DND-41 (cell line): Measurements from ENCODE around the gene ARF4.

ENCODE experiments used
- ATAC-seq: fragments of 200-7000 bp; cut with Tn5 transposase; 3 replicates; pipeline ENCODE4 v1.9.1; 2021; ENCODE audit warnings: low read depth; ENCODE audit not compliant: insufficient read depth
- DNase-seq: peaks from one replicate; pipeline ENCODE4 v3.0.0-alpha.2; 2020
- H2AFZ ChIP-seq: 2 replicates; pipeline ENCODE4 v1.6.0; 2012; ENCODE audit warnings: low read depth, low read length
- H3K27ac ChIP-seq: 2 replicates; pipeline ENCODE4 v1.5.1; 2012; ENCODE audit warnings: low read length, inconsistent platforms
- H3K27me3 ChIP-seq: fragments of 200-600 bp; sonication (generic); 2 replicates; pipeline ENCODE4 v1.6.0; 2012; ENCODE audit warnings: low read length, mild to moderate bottlenecking, inconsistent platforms; ENCODE audit not compliant: insufficient read depth, poor library complexity
- H3K36me3 ChIP-seq: 2 replicates; pipeline ENCODE4 v1.5.1; 2012; ENCODE audit warnings: low read length, inconsistent platforms; ENCODE audit not compliant: insufficient read depth
- H3K4me1 ChIP-seq: 2 replicates; pipeline ENCODE4 v1.5.1; 2012; ENCODE audit warnings: mild to moderate bottlenecking, low read length; ENCODE audit not compliant: insufficient read depth
- H3K4me2 ChIP-seq: 2 replicates; pipeline ENCODE4 v1.6.0; 2012; ENCODE audit warnings: mild to moderate bottlenecking, moderate library complexity, low read length, inconsistent platforms; ENCODE audit not compliant: insufficient read depth
- H3K4me3 ChIP-seq, 2 experiments: fragments of 200-600 bp in 1 of 2; shearing (Covaris generic) in 1 of 2; 2 replicates each; pipeline ENCODE4 v1.5.1; 2012 to 2016; ENCODE audit warnings: inconsistent platforms in 2 of 2, low read length in 2 of 2, mild to moderate bottlenecking in 2 of 2, low read depth in 1 of 2, moderate library complexity in 1 of 2
- H3K79me2 ChIP-seq: 2 replicates; pipeline ENCODE4 v1.6.0; 2012; ENCODE audit warnings: low read length, inconsistent platforms; ENCODE audit not compliant: insufficient read depth
- H3K9ac ChIP-seq: 2 replicates; pipeline ENCODE4 v1.6.0; 2012; ENCODE audit warnings: low read depth, mild to moderate bottlenecking, inconsistent platforms, low read length, moderate library complexity
- H3K9me3 ChIP-seq: 2 replicates; pipeline ENCODE4 v1.5.1; 2012; ENCODE audit warnings: low read length, moderate library complexity, mild to moderate bottlenecking, inconsistent platforms; ENCODE audit not compliant: insufficient read depth, severe bottlenecking
- H4K20me1 ChIP-seq: 2 replicates; pipeline ENCODE4 v1.6.0; 2012; ENCODE audit warnings: low read length; ENCODE audit not compliant: insufficient read depth
- CTCF ChIP-seq: IDR thresholded peaks from 2 replicates; pipeline ENCODE4 v1.5.1; 2012; ENCODE audit warnings: borderline replicate concordance, low read length, moderate library complexity, mild to moderate bottlenecking; ENCODE audit not compliant: poor library complexity, severe bottlenecking; ENCODE audit errors: extremely low read depth
- EZH2 ChIP-seq: IDR thresholded peaks from 3 replicates; pipeline ENCODE4 v1.6.1; 2012; ENCODE audit warnings: borderline replicate concordance, low read depth, mild to moderate bottlenecking, moderate library complexity, low read length, inconsistent platforms; ENCODE audit not compliant: severe bottlenecking

ARF4 gene

DNA sequence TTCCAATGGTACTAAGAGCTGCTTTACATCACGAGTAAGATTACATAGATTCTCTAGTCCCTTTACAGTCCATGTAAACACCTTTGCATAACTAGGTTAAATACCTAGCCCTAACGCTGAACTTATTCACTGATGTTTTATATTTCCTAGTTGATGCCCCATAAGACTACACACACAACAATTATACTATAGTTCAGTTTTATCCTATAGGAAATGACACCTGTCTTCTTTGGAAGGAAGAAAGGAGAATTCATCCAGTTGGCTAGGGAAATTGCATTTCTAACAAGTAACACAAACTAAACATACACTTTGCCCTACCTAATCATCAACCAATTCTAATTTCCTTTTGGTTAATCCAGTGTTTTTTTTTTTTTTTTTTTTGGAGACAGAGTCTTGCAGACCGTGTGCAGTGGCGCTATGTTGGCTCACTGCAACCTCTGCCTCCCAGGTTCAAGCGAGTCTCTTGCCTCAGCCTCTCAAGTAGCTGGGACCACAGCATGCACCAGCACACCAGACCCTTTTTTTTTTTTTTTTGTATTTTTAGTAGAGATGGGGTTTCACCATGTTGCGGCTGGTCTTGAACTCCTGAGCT is 27.2 kb downstream of the ARF4 start:
- TF ChIP-seq CTCF, result no peak
- peaks cover 81% of the 10 kb centered on the region for H3K36me3 ChIP-seq
- H3K4me3 ChIP-seq, result no peak overlapping the region
- H3K4me2 ChIP-seq, result no peak overlapping the region
- no peaks in the 10 kb centered on the region for H3K4me1 ChIP-seq
- no peaks in the 10 kb centered on the region for H3K9me3 ChIP-seq
- no peaks in the 10 kb centered on the region for H3K27me3 ChIP-seq
- ATAC-seq (no peak), DNase-seq (no peak)
- no peak overlapping the region for H2AFZ ChIP-seq
- peaks cover 54% of the 10 kb centered on the region for H3K79me2 ChIP-seq
- H3K27ac ChIP-seq, result no peak overlapping the region
- no peak overlapping the region for H3K9ac ChIP-seq
- H4K20me1 ChIP-seq, result peaks cover 4% of the 10 kb centered on the region; the same call in 1 of the 2 replicates

GRCh38 chr3:57559526-57559925 is 37.6 kb downstream of the ARF4 start:
- peaks cover 71% of the 10 kb centered on the region for H3K36me3 ChIP-seq
- H3K9ac ChIP-seq, result no peak overlapping the region
- TF ChIP-seq CTCF (no peak), EZH2 (no peak)
- no peaks in the 10 kb centered on the region for H3K9me3 ChIP-seq
- peak overlapping the region in 1 of 2 experiments; percentile 34; a peak in 1 of 4 replicates for H3K4me3 ChIP-seq
- H3K27ac ChIP-seq, result peak overlapping the region; percentile 7; the same call in 1 of the 2 replicates
- peaks cover 40% of the 10 kb centered on the region for H4K20me1 ChIP-seq
- H2AFZ ChIP-seq, result no peak overlapping the region
- peaks cover 51% of the 10 kb centered on the region for H3K4me1 ChIP-seq
- H3K4me2 ChIP-seq, result peak overlapping the region; percentile 93
- peaks cover 86% of the 10 kb centered on the region for H3K79me2 ChIP-seq
- DNase-seq (no peak), ATAC-seq (no peak)
- H3K27me3 ChIP-seq, result no peaks in the 10 kb centered on the region

GRCh38 chr3:57557085-57557537 is 40.0 kb downstream of the ARF4 start:
- peak overlapping the region; percentile 93 for H3K4me2 ChIP-seq
- H3K4me1 ChIP-seq, result peaks cover 53% of the 10 kb centered on the region
- DNase-seq (peak; percentile 48), ATAC-seq (peak; percentile 54)
- TF ChIP-seq CTCF (no peak), EZH2 (no peak)
- peaks cover 64% of the 10 kb centered on the region for H3K79me2 ChIP-seq
- H3K9me3 ChIP-seq, result no peaks in the 10 kb centered on the region
- H3K4me3 ChIP-seq, result peak overlapping the region; percentile 50 to 87; a peak in 3 of 4 replicates
- H2AFZ ChIP-seq, result peak overlapping the region; percentile 98
- peaks cover 51% of the 10 kb centered on the region for H3K36me3 ChIP-seq
- no peaks in the 10 kb centered on the region for H3K27me3 ChIP-seq
- H3K9ac ChIP-seq, result peak overlapping the region; percentile 73
- peaks cover 33% of the 10 kb centered on the region for H4K20me1 ChIP-seq
- peak overlapping the region; percentile 88 for H3K27ac ChIP-seq
